Right atrium auricular region (tissue), 2 donors: ENCODE results near the gene TMEM44. TPM values are rescaled to one million over a fixed set of nuclear protein-coding genes. Genes with fewer than 3 reads are reported as not detected.

Experiments
- DNase-seq: peaks from one replicate; pipeline ENCODE4 v3.0.0-alpha.2; 2019; ENCODE audit warnings: low spot score
- H3K27ac ChIP-seq, 2 donors: fragments of 200-600 bp; sonication (generic); 1 replicate in 1 of 2; 2 replicates in 1 of 2; pipeline ENCODE4 v1.5.1; 2016 to 2019
- H3K27me3 ChIP-seq, 2 donors: fragments of 200-600 bp; sonication (generic); one replicate each; pipeline versions ENCODE4 v1.5.1 to v1.6.0; 2017 to 2019
- H3K36me3 ChIP-seq: fragments of 200-600 bp; sonication (generic); one replicate; pipeline ENCODE4 v1.5.1; 2016
- H3K4me1 ChIP-seq, 2 donors: fragments of 200-600 bp; sonication (generic); one replicate each; pipeline versions ENCODE4 v1.5.1 to v1.6.0; 2017 to 2019
- H3K4me3 ChIP-seq, 2 donors: fragments of 200-600 bp; sonication (generic); 1 replicate in 1 of 2; 2 replicates in 1 of 2; pipeline ENCODE4 v1.5.1; 2017 to 2019; ENCODE audit warnings: mild to moderate bottlenecking in 1 of 2, moderate library complexity in 1 of 2
- H3K9me3 ChIP-seq, 2 donors: fragments of 200-600 bp; sonication (generic); one replicate each; pipeline ENCODE4 v1.5.1; 2019
- total RNA-seq, 2 donors: library from RNA; depleted of rRNA; stranded (reverse); fragments of >200 nt; gene quantifications; one replicate each; pipeline ENCODE4 v1.1.0, GENCODE V29; 2016
- TF ChIP-seq, protein P1 (sequence below), 2 donors: fragments of 200-600 bp; sonication (generic); IDR thresholded peaks; one replicate each; pipeline ENCODE4 v1.5.1; 2019; ENCODE audit warnings: antibody characterized with exemption in 2 of 2

TMEM44 gene
- total RNA-seq, 2 donors from 2014 or later, result 5.9 to 6.4 TPM

DNA sequence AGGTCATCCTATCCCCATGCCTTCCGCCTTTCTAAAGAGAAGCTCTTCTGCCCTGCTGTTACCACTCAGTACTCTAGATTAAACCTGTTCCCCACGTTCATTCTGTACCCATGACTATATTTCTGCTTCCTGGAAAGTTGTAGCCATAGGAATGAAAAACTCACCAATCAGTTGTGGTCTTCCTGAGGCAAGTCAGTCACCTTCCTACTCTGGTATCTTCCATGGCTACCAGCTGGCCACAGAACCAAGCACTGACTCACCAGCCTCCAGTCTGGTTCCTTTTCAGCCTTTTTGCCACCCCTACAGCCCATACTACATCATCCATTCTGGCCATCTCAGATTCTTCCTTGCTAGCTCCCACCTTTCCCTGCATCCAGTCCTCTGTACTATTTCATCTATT, 46.4 kb downstream of the TMEM44 start:
- no peak for DNase-seq
- H3K27me3 ChIP-seq, result no peaks in the 10 kb centered on the region
- TF ChIP-seq, protein P1, sequence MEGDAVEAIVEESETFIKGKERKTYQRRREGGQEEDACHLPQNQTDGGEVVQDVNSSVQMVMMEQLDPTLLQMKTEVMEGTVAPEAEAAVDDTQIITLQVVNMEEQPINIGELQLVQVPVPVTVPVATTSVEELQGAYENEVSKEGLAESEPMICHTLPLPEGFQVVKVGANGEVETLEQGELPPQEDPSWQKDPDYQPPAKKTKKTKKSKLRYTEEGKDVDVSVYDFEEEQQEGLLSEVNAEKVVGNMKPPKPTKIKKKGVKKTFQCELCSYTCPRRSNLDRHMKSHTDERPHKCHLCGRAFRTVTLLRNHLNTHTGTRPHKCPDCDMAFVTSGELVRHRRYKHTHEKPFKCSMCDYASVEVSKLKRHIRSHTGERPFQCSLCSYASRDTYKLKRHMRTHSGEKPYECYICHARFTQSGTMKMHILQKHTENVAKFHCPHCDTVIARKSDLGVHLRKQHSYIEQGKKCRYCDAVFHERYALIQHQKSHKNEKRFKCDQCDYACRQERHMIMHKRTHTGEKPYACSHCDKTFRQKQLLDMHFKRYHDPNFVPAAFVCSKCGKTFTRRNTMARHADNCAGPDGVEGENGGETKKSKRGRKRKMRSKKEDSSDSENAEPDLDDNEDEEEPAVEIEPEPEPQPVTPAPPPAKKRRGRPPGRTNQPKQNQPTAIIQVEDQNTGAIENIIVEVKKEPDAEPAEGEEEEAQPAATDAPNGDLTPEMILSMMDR (IDR thresholded peaks at IDR 0.05), result no peak
- no peaks in the 10 kb centered on the region for H3K36me3 ChIP-seq
- H3K4me1 ChIP-seq, result peaks cover 0 to 39% of the 10 kb centered on the region in 2 donors
- H3K27ac ChIP-seq, result peak overlapping the region; percentile 67 to 76
- no peak overlapping the region for H3K4me3 ChIP-seq
- no peaks in the 10 kb centered on the region for H3K9me3 ChIP-seq

DNA sequence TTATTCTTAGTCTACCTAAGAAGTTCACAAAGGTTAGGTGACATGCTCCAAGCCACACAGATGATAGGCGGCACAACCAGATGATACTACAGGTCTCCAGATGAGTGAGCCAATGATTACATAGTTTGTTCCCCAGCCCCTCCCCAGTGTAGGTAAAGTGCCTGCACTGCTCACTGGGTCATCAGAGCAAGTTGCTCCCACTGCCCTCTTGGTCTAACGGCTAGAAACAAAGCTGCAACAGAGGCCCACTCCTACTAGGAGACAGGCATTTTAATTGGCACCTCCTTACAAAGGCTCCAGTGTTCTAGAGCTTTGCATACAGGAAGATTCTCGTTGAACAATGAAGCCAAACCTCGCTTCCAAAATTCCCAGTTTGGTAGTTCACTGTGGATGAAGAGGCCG, 47.3 kb downstream of the TMEM44 start:
- H3K4me1 ChIP-seq, result peaks cover 0 to 39% of the 10 kb centered on the region in 2 donors
- no peak for DNase-seq
- H3K27me3 ChIP-seq, result no peaks in the 10 kb centered on the region
- no peaks in the 10 kb centered on the region for H3K9me3 ChIP-seq
- TF ChIP-seq, protein P1 (IDR thresholded peaks at IDR 0.05), result no peak
- no peaks in the 10 kb centered on the region for H3K36me3 ChIP-seq
- peak overlapping the region; percentile 67 to 76 for H3K27ac ChIP-seq
- no peak overlapping the region for H3K4me3 ChIP-seq

DNA sequence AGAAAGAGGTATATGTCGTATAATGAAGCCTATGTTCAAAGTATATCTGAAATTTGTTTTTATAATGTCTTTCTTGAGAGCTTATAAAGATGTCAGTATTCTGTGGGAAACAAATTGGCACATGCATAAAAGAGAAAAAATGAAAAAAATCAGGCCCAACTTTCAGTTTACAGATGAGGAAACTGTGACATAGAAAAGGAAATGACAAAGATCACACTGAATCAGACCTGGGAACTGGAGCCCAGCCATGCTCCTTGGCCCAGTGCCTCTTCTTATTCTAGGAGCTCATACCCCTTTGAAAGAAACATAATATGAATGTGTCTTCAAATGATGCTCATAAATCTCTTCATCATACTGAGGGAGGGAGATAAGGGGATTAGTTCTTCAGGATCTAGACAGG, 48.4 kb downstream of the TMEM44 start:
- no peaks in the 10 kb centered on the region for H3K9me3 ChIP-seq
- no peaks in the 10 kb centered on the region for H3K27me3 ChIP-seq
- H3K4me1 ChIP-seq, result peaks cover 0 to 44% of the 10 kb centered on the region in 2 donors
- TF ChIP-seq, protein P1 (IDR thresholded peaks at IDR 0.05), result no peak
- DNase-seq, result no peak
- peak overlapping the region; percentile 95 for H3K27ac ChIP-seq
- H3K4me3 ChIP-seq, result no peak overlapping the region
- H3K36me3 ChIP-seq, result no peaks in the 10 kb centered on the region

DNA sequence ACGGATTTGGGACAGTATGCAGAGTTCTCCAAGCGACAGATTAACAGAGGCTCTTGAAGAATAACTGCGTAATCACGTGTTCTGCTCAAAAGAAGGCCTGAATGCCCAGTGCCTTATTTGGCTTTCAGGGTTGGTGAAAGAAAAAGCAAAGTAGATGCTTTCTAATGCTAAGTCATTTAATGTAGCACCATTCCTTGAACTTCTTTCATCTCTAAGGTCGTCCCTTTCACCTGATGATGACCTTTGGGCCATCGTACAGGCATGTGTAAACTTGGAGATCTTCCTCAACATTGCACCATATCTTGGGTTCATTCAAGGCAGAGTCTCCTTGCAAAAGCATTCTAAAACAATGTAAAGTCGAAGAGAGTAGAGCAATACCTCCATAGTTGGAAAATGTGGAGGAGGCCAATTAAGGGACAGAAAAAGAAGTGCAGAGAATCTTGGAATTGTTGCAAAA, 48.9 kb downstream of the TMEM44 start:
- H3K9me3 ChIP-seq, result no peaks in the 10 kb centered on the region
- no peaks in the 10 kb centered on the region for H3K36me3 ChIP-seq
- no peak for DNase-seq
- H3K4me1 ChIP-seq, result peaks cover 0 to 50% of the 10 kb centered on the region in 2 donors
- TF ChIP-seq, protein P1 (IDR thresholded peaks at IDR 0.05), result no peak
- H3K27me3 ChIP-seq, result no peaks in the 10 kb centered on the region
- peak overlapping the region; percentile 73 to 82 for H3K4me3 ChIP-seq
- H3K27ac ChIP-seq, result peak overlapping the region; percentile 95

DNA sequence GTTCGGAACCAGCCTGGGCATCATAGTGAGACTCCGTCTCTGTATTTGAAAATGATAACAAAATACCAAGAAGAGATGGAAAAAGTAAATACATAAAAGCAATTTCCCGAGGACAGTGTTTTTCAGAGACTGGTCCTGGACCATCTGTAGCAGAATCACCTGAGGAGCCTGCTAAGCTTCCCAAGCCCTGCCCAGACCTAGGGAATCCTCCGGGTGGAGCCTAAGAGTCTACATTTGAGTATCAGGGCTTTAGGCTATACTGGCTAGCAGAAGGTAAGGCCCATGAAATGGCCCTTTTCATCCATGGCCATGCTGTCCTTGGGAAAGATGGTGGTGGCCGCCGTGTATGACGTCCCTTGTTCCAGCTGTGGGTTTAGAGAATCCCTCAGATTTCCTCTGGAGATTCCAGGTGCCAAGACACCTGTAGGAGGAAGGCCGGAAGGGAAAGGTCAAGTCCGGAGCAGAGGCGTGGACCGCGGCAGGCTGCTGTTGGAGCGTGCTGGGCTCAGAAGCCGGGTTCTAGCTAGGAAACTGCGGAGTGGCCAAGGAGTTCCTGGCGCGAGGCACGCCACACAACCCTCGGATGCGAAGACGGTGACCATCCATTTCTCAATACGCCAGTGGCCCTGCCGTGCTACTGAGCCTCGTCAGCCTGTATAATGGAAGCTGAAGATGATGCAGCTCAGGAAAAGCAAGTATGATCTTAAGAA, 50.9 kb downstream of the TMEM44 start:
- no peak overlapping the region for H3K4me3 ChIP-seq
- H3K36me3 ChIP-seq, result no peaks in the 10 kb centered on the region
- H3K27me3 ChIP-seq, result no peaks in the 10 kb centered on the region
- H3K27ac ChIP-seq, result peak overlapping the region; percentile 95
- DNase-seq, result no peak
- H3K4me1 ChIP-seq, result peaks cover 0 to 55% of the 10 kb centered on the region in 2 donors
- TF ChIP-seq, protein P1 (IDR thresholded peaks at IDR 0.05), result no peak
- no peaks in the 10 kb centered on the region for H3K9me3 ChIP-seq
